ENCODE results near the gene ALPG. TPM values are rescaled to one million over a fixed set of nuclear protein-coding genes. Genes with fewer than 3 reads are reported as not detected.

Gene ALPG
- total and polyA plus RNA-seq, 2 donors (not counting 1 experiment from before 2014, with no cell fraction given), result not detected

- no peaks in the 10 kb centered on the region for H3K9me3 Mint-ChIP-seq (ENCODE audit: insufficient read depth)
- H3K4me3 Mint-ChIP-seq, result no peak overlapping the region
- no peaks in the 10 kb centered on the region for H3K9me3 ChIP-seq (ENCODE audit: control extremely low read depth in 1 of 3, control insufficient read depth in 2 of 3, insufficient read depth in 1 of 3, low read length in 2 of 3)
- H3K27ac Mint-ChIP-seq, result no peak overlapping the region
- no peak overlapping the region for H3K4me2 ChIP-seq (replicated peaks; ENCODE audit: low read depth, low read length, poor library complexity, severe bottlenecking)
- H3K27ac ChIP-seq (ENCODE audit: low read length in 2 of 2), result no peak overlapping the region
- intact Hi-C loops (cut with micrococcal nuclease), result no loop called here
- DNase-seq (no peak), ATAC-seq (ENCODE audit: low read depth) (no peak)
- TF ChIP-seq, protein P1, sequence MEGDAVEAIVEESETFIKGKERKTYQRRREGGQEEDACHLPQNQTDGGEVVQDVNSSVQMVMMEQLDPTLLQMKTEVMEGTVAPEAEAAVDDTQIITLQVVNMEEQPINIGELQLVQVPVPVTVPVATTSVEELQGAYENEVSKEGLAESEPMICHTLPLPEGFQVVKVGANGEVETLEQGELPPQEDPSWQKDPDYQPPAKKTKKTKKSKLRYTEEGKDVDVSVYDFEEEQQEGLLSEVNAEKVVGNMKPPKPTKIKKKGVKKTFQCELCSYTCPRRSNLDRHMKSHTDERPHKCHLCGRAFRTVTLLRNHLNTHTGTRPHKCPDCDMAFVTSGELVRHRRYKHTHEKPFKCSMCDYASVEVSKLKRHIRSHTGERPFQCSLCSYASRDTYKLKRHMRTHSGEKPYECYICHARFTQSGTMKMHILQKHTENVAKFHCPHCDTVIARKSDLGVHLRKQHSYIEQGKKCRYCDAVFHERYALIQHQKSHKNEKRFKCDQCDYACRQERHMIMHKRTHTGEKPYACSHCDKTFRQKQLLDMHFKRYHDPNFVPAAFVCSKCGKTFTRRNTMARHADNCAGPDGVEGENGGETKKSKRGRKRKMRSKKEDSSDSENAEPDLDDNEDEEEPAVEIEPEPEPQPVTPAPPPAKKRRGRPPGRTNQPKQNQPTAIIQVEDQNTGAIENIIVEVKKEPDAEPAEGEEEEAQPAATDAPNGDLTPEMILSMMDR (IDR thresholded peaks at IDR 0.05), result no peak
- TF ChIP-seq EZH2 (IDR thresholded peaks at IDR 0.05; ENCODE audit: borderline replicate concordance, insufficient read depth, low read depth, low read length, poor library complexity, severe bottlenecking), result no peak
- H3K27me3 Mint-ChIP-seq, result peaks cover 22% of the 10 kb centered on the region
- CTCF ChIA-PET, result no interaction called here
- H4K20me1 ChIP-seq (ENCODE audit: control insufficient read depth, insufficient read depth, low read length, poor library complexity, severe bottlenecking), result no peaks in the 10 kb centered on the region
- H3K4me1 Mint-ChIP-seq, result peaks cover 5% of the 10 kb centered on the region
- no peaks in the 10 kb centered on the region for H3K27me3 ChIP-seq (replicated peaks in 1 of 4; ENCODE audit: control extremely low read depth in 1 of 4, control insufficient read depth in 3 of 4, insufficient read depth in 4 of 4, low read length in 3 of 4)
- POLR2A ChIA-PET, result interaction anchor here (0.6 kb wide), 1 partner anchor 1445 kb away, joined by 6 read pairs; no protein-coding TSS in a partner anchor
- WGBS (ENCODE audit: insufficient coverage), result 100% methylated on average over 3 of the region's 5 CpGs
- no peaks in the 10 kb centered on the region for H3K36me3 ChIP-seq (replicated peaks in 1 of 2; ENCODE audit: control extremely low read depth in 1 of 2, control insufficient read depth in 1 of 2, extremely low read depth in 1 of 2, insufficient read depth in 2 of 2, low read length in 1 of 2)
- no peak overlapping the region for H2AFZ ChIP-seq (ENCODE audit: insufficient read depth, low read depth, low read length, poor library complexity, severe bottlenecking)
- peaks cover 0 to 5% of the 10 kb centered on the region in 2 donors for H3K4me1 ChIP-seq (ENCODE audit: control insufficient read depth in 2 of 2, insufficient read depth in 2 of 2, low read length in 2 of 2)
- no peak overlapping the region for H3K9ac ChIP-seq (ENCODE audit: low read length)
- H3K79me2 ChIP-seq (ENCODE audit: control insufficient read depth, insufficient read depth, low read length), result no peaks in the 10 kb centered on the region
- H3K4me3 ChIP-seq (ENCODE audit: control extremely low read depth in 1 of 5, extremely low read depth in 1 of 5, insufficient read depth in 1 of 5, low read depth in 2 of 5, low read length in 4 of 5), result no peak overlapping the region
Measured at GRCh38 chr2:232398293-232399034, 8.2 kb upstream of the ALPG start.

- no peak overlapping the region for H3K4me3 Mint-ChIP-seq
- intact Hi-C loops (cut with micrococcal nuclease), result no loop called here
- H3K27ac Mint-ChIP-seq, result no peak overlapping the region
Measured at GRCh38 chr2:232400256-232401015, 6.2 kb upstream of the ALPG start.

More at GRCh38 chr2:232400256-232401015, 6.2 kb upstream of the ALPG start:
- Histone ChIP-seq H3K9ac (ENCODE audit: low read length) (no peak overlapping the region), H3K9me3 (ENCODE audit: control extremely low read depth in 1 of 3, control insufficient read depth in 2 of 3, insufficient read depth in 1 of 3, low read length in 2 of 3) (no peaks in the 10 kb centered on the region), H2AFZ (ENCODE audit: insufficient read depth, low read depth, low read length, poor library complexity, severe bottlenecking) (no peak overlapping the region), H4K20me1 (ENCODE audit: control insufficient read depth, insufficient read depth, low read length, poor library complexity, severe bottlenecking) (no peaks in the 10 kb centered on the region), H3K27ac (ENCODE audit: low read length in 2 of 2) (no peak overlapping the region), H3K36me3 (replicated peaks in 1 of 2; ENCODE audit: control extremely low read depth in 1 of 2, control insufficient read depth in 1 of 2, extremely low read depth in 1 of 2, insufficient read depth in 2 of 2, low read length in 1 of 2) (no peaks in the 10 kb centered on the region), H3K4me3 (ENCODE audit: control extremely low read depth in 1 of 5, extremely low read depth in 1 of 5, insufficient read depth in 1 of 5, low read depth in 2 of 5, low read length in 4 of 5) (no peak overlapping the region), H3K79me2 (ENCODE audit: control insufficient read depth, insufficient read depth, low read length) (no peaks in the 10 kb centered on the region), H3K4me1 (ENCODE audit: control insufficient read depth in 2 of 2, insufficient read depth in 2 of 2, low read length in 2 of 2) (peaks cover 0 to 5% of the 10 kb centered on the region in 2 donors), H3K27me3 (replicated peaks in 1 of 4; ENCODE audit: control extremely low read depth in 1 of 4, control insufficient read depth in 3 of 4, insufficient read depth in 4 of 4, low read length in 3 of 4) (no peaks in the 10 kb centered on the region), H3K4me2 (replicated peaks; ENCODE audit: low read depth, low read length, poor library complexity, severe bottlenecking) (no peak overlapping the region)
- ChIA-PET CTCF (no interaction called here), POLR2A (no interaction called here)
- TF ChIP-seq, protein P1 (IDR thresholded peaks at IDR 0.05), result no peak
- Mint-ChIP-seq H3K9me3 (ENCODE audit: insufficient read depth) (no peaks in the 10 kb centered on the region), H3K27me3 (peaks cover 19% of the 10 kb centered on the region), H3K4me1 (peaks cover 5% of the 10 kb centered on the region)
- DNase-seq (no peak), ATAC-seq (ENCODE audit: low read depth) (no peak)
- 100% methylated on average over 2 of the region's 9 CpGs for WGBS (ENCODE audit: insufficient coverage)
